SK-N-MC (cell line): ENCODE data around the gene CYTL1.
"Not testable (repeated sequence)": the region's sequence is repeated elsewhere in the genome, so short reads cannot be mapped to it uniquely, and the experiment has no call there.

ENCODE experiments used
- DNase-seq: peaks from one replicate; pipeline ENCODE4 v3.0.0-alpha.2; 2011; ENCODE audit warnings: low read depth, low spot score
- H3K27ac ChIP-seq: fragments of 200-600 bp; sonication (generic); 2 replicates; pipeline ENCODE4 v1.5.1; 2016; ENCODE audit warnings: mixed run types
- H3K36me3 ChIP-seq: fragments of 200-600 bp; sonication (generic); 2 replicates; pipeline ENCODE4 v1.6.1; 2017; ENCODE audit warnings: antibody characterized with exemption, low read length, mixed read lengths; ENCODE audit not compliant: insufficient read depth
- H3K4me3 ChIP-seq: fragments of 200-600 bp; sonication (generic); 2 replicates; pipeline ENCODE4 v1.5.1; 2016
- H3K9ac ChIP-seq: fragments of 200-600 bp; sonication (generic); 2 replicates; pipeline ENCODE4 v1.8.0; 2017; ENCODE audit warnings: mixed run types, mixed read lengths; ENCODE audit not compliant: insufficient read length
- H3K9me3 ChIP-seq: fragments of 200-600 bp; sonication (generic); 2 replicates; pipeline ENCODE4 v1.6.1; 2017; ENCODE audit warnings: low read depth, mild to moderate bottlenecking, antibody characterized with exemption, low read length, moderate library complexity, mixed read lengths
- EZH2 ChIP-seq: fragments of 200-600 bp; sonication (generic); IDR thresholded peaks from one replicate; pipeline ENCODE4 v1.6.1; 2017; ENCODE audit warnings: antibody characterized with exemption
- FOXP2 ChIP-seq: optimal IDR thresholded peaks from 2 replicates; pipeline ENCODE3; 2011; ENCODE audit warnings: mild to moderate bottlenecking, moderate library complexity; ENCODE audit not compliant: insufficient read depth; ENCODE audit errors: extremely low read length, control extremely low read depth
- POLR2AphosphoS5 ChIP-seq: IDR thresholded peaks from 2 replicates; pipeline ENCODE4 v1.6.1; 2012; ENCODE audit warnings: mild to moderate bottlenecking, low read depth, low read length, borderline replicate concordance

Gene CYTL1

DNA sequence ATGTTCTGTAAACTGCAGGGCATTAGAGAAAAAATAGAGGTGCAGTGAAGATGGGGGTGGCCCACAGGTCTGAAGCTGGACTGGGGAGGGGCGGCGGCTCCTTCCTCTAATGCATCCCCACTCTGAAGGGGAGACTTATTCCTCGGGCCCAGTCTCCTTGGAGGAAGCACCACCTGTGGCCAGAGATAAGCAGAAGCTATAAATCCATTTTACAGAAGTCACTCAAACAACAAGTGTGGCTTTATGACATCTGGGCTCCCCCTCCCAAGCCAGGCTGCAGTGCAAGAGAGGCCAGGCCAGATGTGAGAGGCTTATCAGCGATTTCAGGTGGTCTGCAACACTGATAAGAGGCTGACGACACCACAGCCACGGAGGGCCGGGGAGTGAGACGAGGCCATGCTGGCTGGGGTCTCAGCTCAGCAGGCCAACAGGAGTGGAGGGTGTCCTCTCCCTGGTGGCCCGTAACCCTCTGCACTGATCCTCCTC, 15.8 kb downstream of the CYTL1 start:
- H3K9me3 ChIP-seq: no peaks in the 10 kb centered on the region
- H3K4me3 ChIP-seq: no peak overlapping the region
- no peak for DNase-seq
- H3K9ac ChIP-seq: no peak overlapping the region
- TF ChIP-seq EZH2 (no peak), POLR2AphosphoS5 (no peak)
- H3K27ac ChIP-seq: no peak overlapping the region
- H3K36me3 ChIP-seq: no peaks in the 10 kb centered on the region

DNA sequence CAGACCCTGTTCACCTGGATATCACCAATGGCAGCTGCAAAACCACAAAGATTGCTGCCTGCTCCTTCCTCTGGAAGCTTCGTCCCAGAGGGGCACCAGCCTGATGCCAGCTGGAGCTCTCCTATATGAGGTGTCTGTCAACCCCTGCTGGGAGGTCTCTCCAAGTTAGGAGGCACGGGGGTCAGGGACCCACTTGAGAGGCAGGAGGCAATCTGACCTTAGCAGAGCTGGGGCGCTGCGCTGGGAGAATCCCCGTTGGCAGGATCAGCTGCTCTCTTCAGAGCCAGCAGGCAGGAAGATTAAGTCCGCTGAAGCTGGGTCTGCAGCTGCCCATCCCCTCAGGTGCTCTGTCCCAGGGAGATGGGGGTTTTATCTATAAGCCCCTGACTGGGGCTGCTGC, 17.6 kb downstream of the CYTL1 start:
- H3K4me3 ChIP-seq, H3K9me3 ChIP-seq, DNase-seq, H3K9ac ChIP-seq, H3K27ac ChIP-seq, H3K36me3 ChIP-seq: not testable (repeated sequence)

DNA sequence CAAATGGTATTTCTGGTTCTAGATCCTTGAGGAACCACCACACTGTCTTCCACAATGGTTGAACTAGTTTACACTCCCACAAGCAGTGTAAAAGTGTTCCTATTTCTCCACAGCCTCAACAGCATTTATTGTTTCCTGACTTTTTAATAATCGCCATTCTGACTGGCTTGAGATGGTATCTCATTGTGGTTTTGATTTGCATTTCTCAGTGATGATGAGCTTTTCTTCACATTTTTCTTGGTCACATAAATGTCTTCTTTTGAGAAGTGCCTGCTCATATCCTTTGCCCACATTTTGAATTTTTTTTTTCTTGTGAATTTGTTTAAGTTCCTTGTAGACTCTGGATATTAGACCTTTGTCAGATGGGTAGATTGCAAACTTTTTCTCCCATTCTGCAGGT, 22.3 kb downstream of the CYTL1 start:
- not testable (repeated sequence) for H3K9ac ChIP-seq, H3K4me3 ChIP-seq, DNase-seq, H3K36me3 ChIP-seq, H3K9me3 ChIP-seq
- H3K27ac ChIP-seq: peak overlapping the region; percentile 75; the same call in 1 of the 2 replicates

DNA sequence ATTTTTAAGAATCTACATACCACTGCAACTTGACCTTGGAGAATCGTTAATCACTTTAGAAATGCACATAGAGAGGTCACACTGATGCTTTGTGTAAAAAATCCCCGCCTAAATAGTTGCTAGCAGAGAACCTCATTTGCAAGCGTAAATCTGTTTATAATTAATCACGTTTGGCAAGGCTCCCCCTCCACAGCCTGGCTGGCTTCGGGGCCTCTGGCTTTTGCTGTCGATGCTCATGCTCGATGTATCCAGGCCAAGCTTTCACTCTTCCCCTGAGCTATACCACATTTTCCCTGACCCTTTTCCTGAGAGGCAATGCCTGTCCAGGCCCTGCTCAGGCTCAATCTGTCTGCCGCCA, 23.4 kb downstream of the CYTL1 start:
- no peak for DNase-seq
- Histone ChIP-seq H3K36me3 (no peaks in the 10 kb centered on the region), H3K9me3 (no peaks in the 10 kb centered on the region), H3K4me3 (peak overlapping the region; percentile 48), H3K27ac (peak overlapping the region; percentile 75), H3K9ac (no peak overlapping the region)
- TF ChIP-seq POLR2AphosphoS5 (no peak), FOXP2 (peak; percentile 14)

DNA sequence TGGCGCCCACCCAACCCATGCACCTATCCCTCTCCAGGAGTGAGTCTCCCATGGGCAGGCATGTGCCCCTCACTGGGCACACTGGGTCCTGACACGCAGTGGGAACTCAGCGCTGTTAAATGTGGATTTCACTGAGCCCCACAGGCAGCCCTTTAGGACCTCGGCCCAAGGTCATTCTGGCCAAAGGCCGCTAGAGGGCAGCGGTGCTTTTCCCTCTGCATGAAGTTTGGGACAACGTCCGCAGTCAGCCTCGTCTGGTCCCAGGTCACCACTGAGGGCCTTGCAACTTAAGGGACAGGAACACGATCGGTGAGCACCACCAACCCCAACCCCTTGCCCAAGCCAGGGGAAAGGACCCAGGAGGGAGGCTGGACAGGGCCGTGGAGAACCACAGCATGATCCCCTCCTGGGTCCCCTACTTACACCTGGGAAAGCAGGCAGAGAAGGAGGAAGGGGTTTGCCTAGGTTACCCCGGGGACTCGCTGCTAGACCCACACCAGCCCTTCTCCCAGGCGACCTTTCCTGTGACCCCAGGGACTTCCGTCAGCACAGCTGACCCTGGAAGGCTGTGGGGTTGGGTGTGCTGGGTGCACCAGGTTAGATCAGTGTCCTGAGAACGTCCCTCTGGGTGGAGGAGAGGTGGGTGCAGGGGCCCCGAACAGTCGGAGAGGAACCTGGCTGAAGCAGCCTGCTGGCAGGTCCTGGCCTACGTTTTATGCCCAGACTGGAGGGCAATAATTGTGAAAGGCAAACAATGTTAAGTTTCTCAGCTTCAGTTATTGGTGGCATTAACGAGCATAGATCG, 24.0 kb downstream of the CYTL1 start:
- Histone ChIP-seq H3K9ac (no peak overlapping the region), H3K27ac (peak overlapping the region; percentile 70; the same call in 1 of the 2 replicates), H3K36me3 (no peaks in the 10 kb centered on the region), H3K9me3 (no peaks in the 10 kb centered on the region), H3K4me3 (peak overlapping the region; percentile 48)
- no peak for DNase-seq
- TF ChIP-seq POLR2AphosphoS5 (no peak), FOXP2 (no peak)

DNA sequence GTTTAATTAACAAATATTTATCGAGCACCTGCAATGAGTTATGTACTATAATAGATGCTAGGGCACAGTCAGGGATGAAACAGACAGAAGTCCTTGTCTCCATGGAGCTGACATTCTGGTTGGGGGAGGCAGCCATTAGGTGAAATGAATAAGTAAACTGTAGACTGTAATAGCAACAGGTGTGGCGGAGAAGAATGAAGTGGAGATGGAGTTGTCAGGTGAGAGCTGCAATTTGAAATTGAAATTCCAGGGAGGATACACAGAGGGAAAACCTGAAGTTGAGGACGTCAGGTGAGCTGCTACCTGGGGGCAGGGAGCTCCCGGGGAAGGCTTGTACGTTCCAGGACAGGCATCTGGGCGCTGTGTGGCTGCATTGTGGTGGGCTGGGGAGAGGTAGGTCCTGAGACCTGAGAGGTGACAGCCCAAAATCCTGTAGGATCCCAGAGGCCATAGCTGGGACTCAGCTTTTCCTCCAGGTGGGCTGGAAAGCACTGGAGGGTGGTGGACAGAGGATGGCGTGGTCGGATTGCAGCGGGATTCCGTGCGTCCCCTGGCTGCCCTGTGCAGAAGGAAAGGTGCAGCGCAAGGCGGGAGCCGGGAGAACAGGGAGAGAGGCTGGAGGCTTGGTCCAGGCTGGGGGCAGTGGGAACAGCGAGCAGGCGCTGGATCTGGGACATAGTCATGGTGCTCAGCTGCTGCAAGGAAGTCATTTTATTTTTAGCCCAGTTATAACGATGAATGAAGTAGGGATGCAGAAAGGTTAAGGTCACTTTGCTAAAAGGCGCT, 24.8 kb downstream of the CYTL1 start:
- TF ChIP-seq POLR2AphosphoS5: no peak
- TF ChIP-seq FOXP2: no peak
- TF ChIP-seq EZH2: no peak
- no peak overlapping the region for H3K9ac ChIP-seq
- H3K36me3 ChIP-seq: no peaks in the 10 kb centered on the region
- H3K4me3 ChIP-seq: no peak overlapping the region
- DNase-seq: no peak
- no peaks in the 10 kb centered on the region for H3K9me3 ChIP-seq
- no peak overlapping the region for H3K27ac ChIP-seq

DNA sequence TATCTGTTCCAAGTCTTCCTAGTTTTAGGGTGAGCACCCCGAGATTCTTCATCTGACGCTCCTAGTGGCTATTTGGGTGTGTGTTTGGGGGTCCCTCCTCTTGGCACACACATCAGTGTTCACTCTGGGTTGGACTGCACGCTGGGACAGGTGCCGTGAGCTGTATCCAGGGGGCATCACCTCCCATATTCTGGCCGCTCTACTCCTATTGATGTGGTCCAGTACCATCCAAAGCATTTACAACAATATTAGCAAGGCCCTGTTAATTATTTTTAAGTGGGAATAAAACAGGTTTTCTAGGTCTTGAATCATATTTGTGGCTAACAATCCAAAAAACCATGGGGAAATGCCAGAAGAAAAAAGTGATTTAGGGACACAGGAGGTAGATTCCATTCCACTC, 26.4 kb downstream of the CYTL1 start:
- no peak overlapping the region for H3K27ac ChIP-seq
- no peak for DNase-seq
- no peak overlapping the region for H3K9ac ChIP-seq
- H3K4me3 ChIP-seq: no peak overlapping the region
- no peak for TF ChIP-seq FOXP2
- TF ChIP-seq POLR2AphosphoS5: no peak
- no peak for TF ChIP-seq EZH2
- no peaks in the 10 kb centered on the region for H3K36me3 ChIP-seq
- no peaks in the 10 kb centered on the region for H3K9me3 ChIP-seq

DNA sequence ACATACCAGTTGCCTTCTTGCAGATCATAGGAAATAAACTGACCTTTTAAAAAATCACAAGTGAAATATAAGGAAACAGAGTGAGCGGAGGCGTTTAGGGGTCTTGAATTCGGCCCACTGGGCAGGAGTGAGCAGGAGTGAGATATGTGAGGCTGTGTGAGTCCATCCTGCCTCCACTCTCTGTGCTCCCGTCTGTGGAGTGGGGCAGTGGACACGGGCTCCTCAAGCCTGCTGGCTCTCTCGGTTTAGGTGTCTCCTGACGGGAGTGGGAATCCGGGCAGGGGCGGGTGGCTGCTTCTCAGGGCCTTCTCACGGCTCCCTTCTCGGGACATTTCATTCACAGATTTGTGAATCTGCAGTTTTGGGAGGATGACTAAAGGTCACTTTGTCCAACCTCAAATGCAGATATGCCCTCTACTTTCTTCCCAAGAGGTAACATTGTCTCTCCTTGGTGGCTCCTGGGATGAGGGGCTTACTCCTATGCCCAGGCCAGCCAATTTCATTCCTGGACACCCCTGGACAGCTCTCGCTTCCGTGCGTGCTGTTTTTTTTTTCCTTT, 27.6 kb downstream of the CYTL1 start:
- Histone ChIP-seq H3K27ac (no peak overlapping the region), H3K4me3 (no peak overlapping the region), H3K36me3 (no peaks in the 10 kb centered on the region), H3K9me3 (no peaks in the 10 kb centered on the region), H3K9ac (no peak overlapping the region)
- no peak for TF ChIP-seq EZH2
- no peak for TF ChIP-seq POLR2AphosphoS5
- no peak for TF ChIP-seq FOXP2
- no peak for DNase-seq

DNA sequence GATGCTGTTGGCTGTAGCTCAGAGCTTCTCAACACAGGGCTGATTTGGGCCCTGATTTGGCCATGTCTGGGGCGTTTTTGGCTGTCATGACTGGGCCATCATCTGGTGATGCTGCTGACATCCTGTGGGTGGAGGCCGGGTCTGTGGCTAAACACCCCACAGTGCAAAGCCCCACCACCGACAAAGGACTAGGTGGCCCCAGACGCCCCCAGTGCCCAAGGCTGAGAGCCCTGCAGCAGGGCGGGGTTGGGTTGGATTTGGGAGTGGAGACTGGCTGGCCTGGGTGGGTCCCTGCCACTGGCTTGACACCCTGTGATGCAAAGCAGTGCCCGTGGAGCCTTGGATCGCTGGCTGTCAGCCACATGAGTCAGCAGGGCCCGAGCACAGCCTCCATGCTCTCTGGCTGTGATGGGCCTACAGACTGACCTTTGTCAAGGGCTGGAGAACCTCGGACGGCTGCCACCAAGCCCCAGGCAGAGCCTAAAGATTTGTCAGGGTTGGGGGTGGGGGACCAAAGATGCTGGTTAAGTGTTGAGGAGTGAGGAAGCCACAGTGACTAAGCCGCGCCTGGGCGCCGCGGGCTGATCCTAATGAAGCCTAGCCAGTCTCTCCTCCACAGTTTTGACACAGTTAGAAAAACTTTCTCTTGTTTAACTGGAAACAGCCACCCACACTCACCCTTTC, 28.3 kb downstream of the CYTL1 start:
- Histone ChIP-seq H3K9ac (no peak overlapping the region), H3K9me3 (no peaks in the 10 kb centered on the region), H3K4me3 (no peak overlapping the region), H3K27ac (no peak overlapping the region), H3K36me3 (no peaks in the 10 kb centered on the region)
- no peak for DNase-seq
- TF ChIP-seq FOXP2: no peak
- no peak for TF ChIP-seq POLR2AphosphoS5
- no peak for TF ChIP-seq EZH2
